WTC11 (cell line): ENCODE results near the gene ZNF302. TPM values are rescaled to one million over a fixed set of nuclear protein-coding genes. Genes with fewer than 3 reads are reported as not detected.

Experiments used
- ATAC-seq: fragments of 200-7000 bp; cut with Tn5 transposase; 2 replicates; pipeline ENCODE4 v1.10.0; 2021; ENCODE audit warnings: mild to moderate bottlenecking, moderate library complexity
- CTCF ChIA-PET: fragments of 300-600 bp; sonication (Branson Sonifier 250); formaldehyde crosslinking; loops from one replicate; lab custom pipeline; 2021; ENCODE audit warnings: antibody characterized with exemption; lab: Charles Lee
- POLR2A ChIA-PET: fragments of 350-600 bp; sonication (Branson Sonifier 250); formaldehyde crosslinking; loops from one replicate; lab custom pipeline; 2021; ENCODE audit warnings: antibody characterized with exemption; lab: Charles Lee
- DNase-seq: peaks from one replicate; pipeline ENCODE4 v3.0.0; 2021; ENCODE audit warnings: low spot score
- H3K27ac Mint-ChIP-seq: 2 replicates; pipeline ENCODE4 v1.8.0; 2021; ENCODE audit warnings: mixed read lengths
- H3K27me3 Mint-ChIP-seq: 2 replicates; pipeline ENCODE4 v1.8.0; 2021; ENCODE audit warnings: low read depth, mild to moderate bottlenecking, moderate library complexity, mixed read lengths
- H3K36me3 Mint-ChIP-seq: 2 replicates; pipeline ENCODE4 v1.8.0; 2021; ENCODE audit warnings: mixed read lengths
- H3K4me1 Mint-ChIP-seq: 2 replicates; pipeline ENCODE4 v1.8.0; 2022; ENCODE audit warnings: mixed read lengths
- H3K4me3 Mint-ChIP-seq: 2 replicates; pipeline ENCODE4 v1.8.0; 2021; ENCODE audit warnings: mild to moderate bottlenecking, moderate library complexity, mixed read lengths
- H3K9me3 Mint-ChIP-seq: 2 replicates; pipeline ENCODE4 v1.8.0; 2021; ENCODE audit warnings: mixed read lengths
- AR ChIP-seq: fragments of 250-450 bp; sonication (Bioruptor Pico); IDR thresholded peaks from 2 replicates; pipeline ENCODE4 v1.9.0; 2021; ENCODE audit warnings: mild to moderate bottlenecking
- GABPB1 ChIP-seq: sonication (generic); formaldehyde crosslinking; IDR thresholded peaks from 2 replicates; pipeline ENCODE4 v1.8.1; 2023; ENCODE audit warnings: mild to moderate bottlenecking, missing genetic modification reagents
- GTF2I ChIP-seq: fragments of 250-450 bp; sonication (Bioruptor Pico); conservative IDR thresholded peaks from 2 replicates; pipeline ENCODE4 v1.4.0; 2021; ENCODE audit warnings: mild to moderate bottlenecking
- IRF1 ChIP-seq: sonication (generic); formaldehyde crosslinking; IDR thresholded peaks from 2 replicates; pipeline ENCODE4 v1.8.0; 2023; ENCODE audit warnings: missing genetic modification reagents
- KAT7 ChIP-seq: sonication (generic); formaldehyde crosslinking; IDR thresholded peaks from 2 replicates; pipeline ENCODE4 v1.8.1; 2023; ENCODE audit warnings: missing genetic modification reagents, mild to moderate bottlenecking, borderline replicate concordance
- MXD4 ChIP-seq: fragments of 250-450 bp; sonication (Bioruptor Pico); IDR thresholded peaks from 2 replicates; pipeline ENCODE4 v1.8.0; 2021; ENCODE audit warnings: mild to moderate bottlenecking, moderate library complexity, borderline replicate concordance
- SP1 ChIP-seq: sonication (generic); formaldehyde crosslinking; conservative IDR thresholded peaks from 2 replicates; pipeline ENCODE4 v1.8.1; 2022; ENCODE audit warnings: missing genetic modification reagents
- TEAD1 ChIP-seq: sonication (generic); formaldehyde crosslinking; IDR thresholded peaks from 2 replicates; pipeline ENCODE4 v1.8.0; 2022; ENCODE audit warnings: mild to moderate bottlenecking, missing genetic modification reagents
- ZNF121 ChIP-seq: sonication (generic); formaldehyde crosslinking; IDR thresholded peaks from 2 replicates; pipeline ENCODE4 v1.8.0; 2023; ENCODE audit warnings: missing genetic modification reagents
- ZNF138 ChIP-seq: sonication (generic); formaldehyde crosslinking; conservative IDR thresholded peaks from 2 replicates; pipeline ENCODE4 v1.8.1; 2022; ENCODE audit warnings: mild to moderate bottlenecking, moderate library complexity, missing genetic modification reagents
- ZNF219 ChIP-seq: sonication (generic); formaldehyde crosslinking; IDR thresholded peaks from 2 replicates; pipeline ENCODE4 v1.8.0; 2023; ENCODE audit warnings: missing genetic modification reagents, mild to moderate bottlenecking, borderline replicate concordance
- ZNF263 ChIP-seq: sonication (generic); formaldehyde crosslinking; IDR thresholded peaks from 2 replicates; pipeline ENCODE4 v1.8.1; 2022; ENCODE audit warnings: low read depth, mild to moderate bottlenecking, moderate library complexity, missing genetic modification reagents
- ZNF281 ChIP-seq: sonication (generic); formaldehyde crosslinking; IDR thresholded peaks from 2 replicates; pipeline ENCODE4 v1.8.0; 2023; ENCODE audit warnings: mild to moderate bottlenecking, missing genetic modification reagents
- total RNA-seq: library from RNA; stranded (reverse); gene quantifications from 3 replicates; pipeline ENCODE4 v1.2.3, GENCODE V29; 2021
- TF ChIP-seq, protein P1 (sequence below): fragments of 250-450 bp; sonication (Bioruptor Pico); IDR thresholded peaks from 2 replicates; pipeline ENCODE4 v1.8.0; 2021; ENCODE audit warnings: mild to moderate bottlenecking
- TF ChIP-seq, protein P2 (sequence below): sonication (generic); formaldehyde crosslinking; IDR thresholded peaks from 2 replicates; pipeline ENCODE4 v1.8.1; 2023; ENCODE audit warnings: mild to moderate bottlenecking, missing genetic modification reagents, borderline replicate concordance
- TF ChIP-seq, protein P3 (sequence below): fragments of 250-450 bp; sonication (Bioruptor Pico); IDR thresholded peaks from 2 replicates; pipeline ENCODE4 v2.1.2; 2022; ENCODE audit warnings: mild to moderate bottlenecking, moderate library complexity
- TF ChIP-seq, protein P4 (sequence below): sonication (generic); formaldehyde crosslinking; IDR thresholded peaks from 2 replicates; pipeline ENCODE4 v1.8.0; 2023; ENCODE audit warnings: missing genetic modification reagents, mild to moderate bottlenecking, borderline replicate concordance

ZNF302 gene
- total RNA-seq, 1 experiment from 2014 or later, result 23.5 TPM

GRCh38 chr19:34676697-34677385 lies 637 bp upstream of the ZNF302 start, which contains the start of gene SCGB2B2 (continued):
- TF ChIP-seq SP1 (CRISPR knock-in tag), result no peak
- no peak for TF ChIP-seq AR (CRISPR knock-in tag)
- peak; percentile 35; the same call in 1 of the 2 replicates for TF ChIP-seq GABPB1 (CRISPR knock-in tag)
- TF ChIP-seq, protein P1, sequence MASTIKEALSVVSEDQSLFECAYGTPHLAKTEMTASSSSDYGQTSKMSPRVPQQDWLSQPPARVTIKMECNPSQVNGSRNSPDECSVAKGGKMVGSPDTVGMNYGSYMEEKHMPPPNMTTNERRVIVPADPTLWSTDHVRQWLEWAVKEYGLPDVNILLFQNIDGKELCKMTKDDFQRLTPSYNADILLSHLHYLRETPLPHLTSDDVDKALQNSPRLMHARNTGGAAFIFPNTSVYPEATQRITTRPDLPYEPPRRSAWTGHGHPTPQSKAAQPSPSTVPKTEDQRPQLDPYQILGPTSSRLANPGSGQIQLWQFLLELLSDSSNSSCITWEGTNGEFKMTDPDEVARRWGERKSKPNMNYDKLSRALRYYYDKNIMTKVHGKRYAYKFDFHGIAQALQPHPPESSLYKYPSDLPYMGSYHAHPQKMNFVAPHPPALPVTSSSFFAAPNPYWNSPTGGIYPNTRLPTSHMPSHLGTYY (CRISPR knock-in tag), result no peak
- TF ChIP-seq, protein P2, sequence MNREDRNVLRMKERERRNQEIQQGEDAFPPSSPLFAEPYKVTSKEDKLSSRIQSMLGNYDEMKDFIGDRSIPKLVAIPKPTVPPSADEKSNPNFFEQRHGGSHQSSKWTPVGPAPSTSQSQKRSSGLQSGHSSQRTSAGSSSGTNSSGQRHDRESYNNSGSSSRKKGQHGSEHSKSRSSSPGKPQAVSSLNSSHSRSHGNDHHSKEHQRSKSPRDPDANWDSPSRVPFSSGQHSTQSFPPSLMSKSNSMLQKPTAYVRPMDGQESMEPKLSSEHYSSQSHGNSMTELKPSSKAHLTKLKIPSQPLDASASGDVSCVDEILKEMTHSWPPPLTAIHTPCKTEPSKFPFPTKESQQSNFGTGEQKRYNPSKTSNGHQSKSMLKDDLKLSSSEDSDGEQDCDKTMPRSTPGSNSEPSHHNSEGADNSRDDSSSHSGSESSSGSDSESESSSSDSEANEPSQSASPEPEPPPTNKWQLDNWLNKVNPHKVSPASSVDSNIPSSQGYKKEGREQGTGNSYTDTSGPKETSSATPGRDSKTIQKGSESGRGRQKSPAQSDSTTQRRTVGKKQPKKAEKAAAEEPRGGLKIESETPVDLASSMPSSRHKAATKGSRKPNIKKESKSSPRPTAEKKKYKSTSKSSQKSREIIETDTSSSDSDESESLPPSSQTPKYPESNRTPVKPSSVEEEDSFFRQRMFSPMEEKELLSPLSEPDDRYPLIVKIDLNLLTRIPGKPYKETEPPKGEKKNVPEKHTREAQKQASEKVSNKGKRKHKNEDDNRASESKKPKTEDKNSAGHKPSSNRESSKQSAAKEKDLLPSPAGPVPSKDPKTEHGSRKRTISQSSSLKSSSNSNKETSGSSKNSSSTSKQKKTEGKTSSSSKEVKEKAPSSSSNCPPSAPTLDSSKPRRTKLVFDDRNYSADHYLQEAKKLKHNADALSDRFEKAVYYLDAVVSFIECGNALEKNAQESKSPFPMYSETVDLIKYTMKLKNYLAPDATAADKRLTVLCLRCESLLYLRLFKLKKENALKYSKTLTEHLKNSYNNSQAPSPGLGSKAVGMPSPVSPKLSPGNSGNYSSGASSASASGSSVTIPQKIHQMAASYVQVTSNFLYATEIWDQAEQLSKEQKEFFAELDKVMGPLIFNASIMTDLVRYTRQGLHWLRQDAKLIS (CRISPR knock-in tag), result no peak

GRCh38 chr19:34678085-34678412 lies 571 bp downstream of the ZNF302 start:
- no peak for DNase-seq
- Mint-ChIP-seq H3K36me3 (peaks cover 37% of the 10 kb centered on the region), H3K4me3 (peak overlapping the region; percentile 99), H3K27ac (peak overlapping the region; percentile 65), H3K27me3 (peaks cover 20% of the 10 kb centered on the region), H3K4me1 (peaks cover 19% of the 10 kb centered on the region), H3K9me3 (peaks cover 6% of the 10 kb centered on the region)
- no peak for ATAC-seq
- ChIA-PET POLR2A (interaction anchor here (0.5 to 1.3 kb wide), 4 partner anchors 11 to 322 kb away, joined by 3 to 6 read pairs (median 4); partner anchors contain the start of gene GRAMD1A), CTCF (interaction anchor here (0.7 to 1.3 kb wide), 8 partner anchors 10 to 636 kb away, joined by 3 to 6 read pairs (median 4); no protein-coding TSS in a partner anchor)
- TF ChIP-seq IRF1 (no peak), GTF2I (CRISPR knock-in tag) (no peak), KAT7 (CRISPR knock-in tag) (no peak), ZNF263 (no peak), MXD4 (CRISPR knock-in tag) (no peak), TEAD1 (CRISPR knock-in tag) (no peak), ZNF219 (CRISPR knock-in tag) (no peak), ZNF138 (CRISPR knock-in tag) (no peak), ZNF121 (CRISPR knock-in tag) (no peak), ZNF281 (no peak)
- TF ChIP-seq, protein P3, sequence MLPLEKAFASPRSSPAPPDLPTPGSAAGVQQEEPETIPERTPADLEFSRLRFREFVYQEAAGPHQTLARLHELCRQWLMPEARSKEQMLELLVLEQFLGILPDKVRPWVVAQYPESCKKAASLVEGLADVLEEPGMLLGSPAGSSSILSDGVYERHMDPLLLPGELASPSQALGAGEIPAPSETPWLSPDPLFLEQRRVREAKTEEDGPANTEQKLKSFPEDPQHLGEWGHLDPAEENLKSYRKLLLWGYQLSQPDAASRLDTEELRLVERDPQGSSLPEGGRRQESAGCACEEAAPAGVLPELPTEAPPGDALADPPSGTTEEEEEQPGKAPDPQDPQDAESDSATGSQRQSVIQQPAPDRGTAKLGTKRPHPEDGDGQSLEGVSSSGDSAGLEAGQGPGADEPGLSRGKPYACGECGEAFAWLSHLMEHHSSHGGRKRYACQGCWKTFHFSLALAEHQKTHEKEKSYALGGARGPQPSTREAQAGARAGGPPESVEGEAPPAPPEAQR (CRISPR knock-in tag), result no peak
- TF ChIP-seq, protein P4, sequence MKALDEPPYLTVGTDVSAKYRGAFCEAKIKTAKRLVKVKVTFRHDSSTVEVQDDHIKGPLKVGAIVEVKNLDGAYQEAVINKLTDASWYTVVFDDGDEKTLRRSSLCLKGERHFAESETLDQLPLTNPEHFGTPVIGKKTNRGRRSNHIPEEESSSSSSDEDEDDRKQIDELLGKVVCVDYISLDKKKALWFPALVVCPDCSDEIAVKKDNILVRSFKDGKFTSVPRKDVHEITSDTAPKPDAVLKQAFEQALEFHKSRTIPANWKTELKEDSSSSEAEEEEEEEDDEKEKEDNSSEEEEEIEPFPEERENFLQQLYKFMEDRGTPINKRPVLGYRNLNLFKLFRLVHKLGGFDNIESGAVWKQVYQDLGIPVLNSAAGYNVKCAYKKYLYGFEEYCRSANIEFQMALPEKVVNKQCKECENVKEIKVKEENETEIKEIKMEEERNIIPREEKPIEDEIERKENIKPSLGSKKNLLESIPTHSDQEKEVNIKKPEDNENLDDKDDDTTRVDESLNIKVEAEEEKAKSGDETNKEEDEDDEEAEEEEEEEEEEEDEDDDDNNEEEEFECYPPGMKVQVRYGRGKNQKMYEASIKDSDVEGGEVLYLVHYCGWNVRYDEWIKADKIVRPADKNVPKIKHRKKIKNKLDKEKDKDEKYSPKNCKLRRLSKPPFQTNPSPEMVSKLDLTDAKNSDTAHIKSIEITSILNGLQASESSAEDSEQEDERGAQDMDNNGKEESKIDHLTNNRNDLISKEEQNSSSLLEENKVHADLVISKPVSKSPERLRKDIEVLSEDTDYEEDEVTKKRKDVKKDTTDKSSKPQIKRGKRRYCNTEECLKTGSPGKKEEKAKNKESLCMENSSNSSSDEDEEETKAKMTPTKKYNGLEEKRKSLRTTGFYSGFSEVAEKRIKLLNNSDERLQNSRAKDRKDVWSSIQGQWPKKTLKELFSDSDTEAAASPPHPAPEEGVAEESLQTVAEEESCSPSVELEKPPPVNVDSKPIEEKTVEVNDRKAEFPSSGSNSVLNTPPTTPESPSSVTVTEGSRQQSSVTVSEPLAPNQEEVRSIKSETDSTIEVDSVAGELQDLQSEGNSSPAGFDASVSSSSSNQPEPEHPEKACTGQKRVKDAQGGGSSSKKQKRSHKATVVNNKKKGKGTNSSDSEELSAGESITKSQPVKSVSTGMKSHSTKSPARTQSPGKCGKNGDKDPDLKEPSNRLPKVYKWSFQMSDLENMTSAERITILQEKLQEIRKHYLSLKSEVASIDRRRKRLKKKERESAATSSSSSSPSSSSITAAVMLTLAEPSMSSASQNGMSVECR (CRISPR knock-in tag), result no peak
